HG03060 (cell line): Measurements from ENCODE around the gene INTS14.

Experiments
- ATAC-seq: cut with Tn5 transposase; IDR thresholded peaks from one replicate; pipeline ENCODE4 v1.9.1; 2021; ENCODE audit warnings: low read depth, moderate number of reproducible peaks; ENCODE audit not compliant: unreplicated experiment

INTS14 gene

DNA sequence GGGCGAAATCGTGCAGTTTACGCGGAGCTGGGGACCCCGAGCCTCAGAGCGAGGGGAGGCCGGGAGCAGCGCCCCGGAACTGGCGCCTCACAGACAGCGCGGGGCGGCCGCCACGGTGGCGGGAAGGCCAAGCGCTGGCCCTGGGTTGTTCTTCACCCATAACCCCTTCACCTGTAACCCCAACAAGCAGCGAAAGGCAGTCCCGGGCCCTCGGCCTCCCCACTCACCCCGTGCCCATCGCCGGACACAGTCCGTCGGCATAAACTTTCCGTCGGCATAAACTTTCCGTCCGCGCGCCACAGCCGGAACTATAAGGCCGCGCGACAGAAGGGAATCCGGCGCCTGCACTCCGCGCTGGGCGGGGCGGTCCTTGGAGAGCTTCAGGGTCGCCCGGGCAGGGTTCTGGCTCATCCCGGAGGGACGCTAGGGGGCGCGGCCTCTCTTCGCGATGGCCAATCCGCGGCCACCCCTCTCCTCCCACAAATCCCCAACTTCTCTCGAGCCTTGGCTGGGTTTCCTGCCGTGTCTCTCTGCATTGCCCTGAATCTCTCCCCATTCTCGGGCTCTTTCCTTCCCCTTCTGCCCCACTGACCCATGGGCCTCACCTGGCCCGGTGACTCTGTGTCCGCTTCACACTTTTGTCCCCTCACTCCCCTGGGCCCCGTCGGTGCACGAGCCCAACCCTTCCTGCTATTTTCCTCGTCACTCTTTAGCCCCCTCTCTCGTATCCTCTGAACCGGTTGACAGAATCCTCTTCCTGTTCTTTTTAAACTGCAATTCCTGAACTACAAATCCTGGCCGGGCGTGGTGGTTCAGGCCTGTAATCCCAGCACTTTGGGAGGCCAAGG lies at the start of gene INTS14:
Gene INTS14 (minus strand): TSS at position 261 of the 848 bp plus-strand sequence. CDS start 3,751 bp downstream, outside the sequence.
- peak; percentile 75 for ATAC-seq

DNA sequence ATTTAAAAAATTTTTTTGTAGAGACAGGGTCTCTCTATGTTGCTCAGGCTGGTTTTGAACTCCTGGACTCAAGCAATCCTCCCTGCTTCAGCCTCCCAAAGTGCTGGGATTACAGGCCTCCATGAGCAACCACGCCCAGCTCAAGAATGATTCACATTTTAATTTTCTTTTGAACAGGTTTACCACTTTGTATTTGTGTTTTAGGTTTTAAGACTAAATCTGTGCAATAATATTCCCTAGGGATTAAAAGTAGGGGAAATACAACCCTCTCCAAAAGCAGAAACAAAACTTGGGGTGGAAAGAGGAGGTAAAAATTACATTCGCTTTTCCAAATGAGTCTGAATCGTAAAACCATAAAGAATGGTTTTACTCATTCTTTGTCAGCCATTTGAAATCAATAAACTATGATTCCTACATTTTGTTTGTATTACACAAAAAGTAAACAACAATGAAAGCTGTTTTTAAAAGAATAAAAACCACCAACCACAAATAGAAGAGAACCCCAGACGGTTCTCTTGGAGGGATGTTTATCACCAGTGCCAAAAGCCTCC lies 48.6 kb upstream of the INTS14 start:
- ATAC-seq = no peak

DNA sequence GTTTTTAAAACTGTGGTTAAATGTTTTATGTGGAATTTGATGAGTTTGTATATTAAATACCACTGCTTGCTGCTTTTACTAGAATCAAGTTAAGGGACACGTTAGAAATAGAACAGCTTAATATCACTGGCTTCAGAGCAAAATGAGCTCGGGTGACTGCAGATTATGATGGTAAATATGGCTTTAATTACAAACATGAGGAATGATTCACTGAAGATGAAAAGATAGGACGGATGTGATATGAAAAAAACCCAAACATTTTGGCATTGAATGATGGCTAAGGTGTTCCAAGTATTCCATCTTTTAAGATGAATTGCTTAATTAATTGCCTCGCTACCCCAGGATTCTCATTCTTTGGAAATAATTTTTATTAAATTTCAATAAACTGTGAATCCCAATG lies 44.5 kb upstream of the INTS14 start:
- no peak for ATAC-seq

DNA sequence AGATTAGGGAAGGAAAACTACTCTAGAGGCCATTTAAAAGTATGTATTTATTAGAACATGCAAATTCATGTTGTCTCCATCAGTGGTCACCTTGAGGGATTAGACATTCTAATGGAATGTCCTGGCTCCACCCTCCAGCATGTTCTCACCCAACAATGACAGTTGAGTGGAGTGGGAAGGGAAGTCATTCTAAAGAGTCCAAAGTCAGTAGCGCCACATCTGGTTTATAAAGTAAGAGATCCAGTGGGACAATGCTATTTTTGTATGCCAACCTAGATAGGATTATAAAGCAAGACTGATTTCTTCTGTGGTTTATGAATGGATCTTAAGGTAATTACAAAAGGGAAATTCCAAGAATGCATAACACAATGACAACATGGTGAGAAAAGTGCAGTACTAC lies 44.1 kb upstream of the INTS14 start:
- ATAC-seq = no peak

DNA sequence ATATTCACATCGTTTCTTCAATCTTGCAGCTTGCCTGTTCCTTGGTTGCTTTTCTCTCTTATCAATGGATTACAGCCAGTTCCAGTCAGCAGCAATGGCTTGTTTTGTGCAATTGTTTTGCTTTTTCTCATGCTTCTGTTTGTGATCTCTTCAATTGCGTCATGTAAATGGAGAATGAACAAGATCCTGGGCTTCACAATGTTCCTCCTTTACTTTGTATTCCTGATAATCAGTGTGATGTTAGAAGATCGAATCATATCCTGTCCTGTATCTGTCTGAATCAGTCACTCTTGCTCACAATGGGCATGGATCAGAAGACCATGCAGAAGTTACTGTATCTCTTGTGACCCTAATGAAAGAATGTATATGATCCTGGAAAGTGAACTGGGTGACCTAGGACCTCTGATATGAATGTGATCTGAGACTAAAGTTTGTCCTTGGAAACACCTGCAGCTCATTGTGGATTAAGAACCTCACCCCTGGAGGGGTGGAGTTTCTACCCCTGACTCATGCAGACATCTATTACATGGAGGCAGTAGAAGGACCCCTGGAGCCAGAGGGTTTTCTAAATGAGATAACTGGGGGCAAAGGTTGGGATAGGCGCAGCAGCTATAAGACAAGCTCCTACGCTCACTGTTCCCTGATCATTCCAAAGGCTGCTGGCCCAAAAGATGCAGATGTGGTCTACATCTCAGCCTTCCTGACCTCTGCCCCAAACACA lies 43.0 kb upstream of the INTS14 start:
- ATAC-seq = no peak

DNA sequence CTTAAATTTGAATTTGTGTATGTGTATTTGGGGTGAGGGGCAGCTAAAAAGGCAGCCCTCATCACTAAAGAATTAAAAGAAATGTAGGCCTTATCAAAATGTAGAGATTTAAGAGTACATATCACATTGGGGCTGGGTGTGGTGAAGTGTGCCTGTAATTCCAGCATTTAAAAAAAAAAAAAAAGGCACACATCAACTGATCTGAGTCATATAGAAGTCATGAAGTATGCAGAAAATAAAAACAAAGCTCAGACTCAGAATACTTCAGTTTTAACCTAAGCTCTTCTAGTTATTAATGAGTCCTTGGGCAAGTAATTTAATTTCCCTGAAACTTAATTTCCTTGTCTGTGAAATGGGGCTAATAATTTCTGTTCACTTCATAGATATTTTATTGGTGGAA lies 42.4 kb upstream of the INTS14 start:
- ATAC-seq = no peak

DNA sequence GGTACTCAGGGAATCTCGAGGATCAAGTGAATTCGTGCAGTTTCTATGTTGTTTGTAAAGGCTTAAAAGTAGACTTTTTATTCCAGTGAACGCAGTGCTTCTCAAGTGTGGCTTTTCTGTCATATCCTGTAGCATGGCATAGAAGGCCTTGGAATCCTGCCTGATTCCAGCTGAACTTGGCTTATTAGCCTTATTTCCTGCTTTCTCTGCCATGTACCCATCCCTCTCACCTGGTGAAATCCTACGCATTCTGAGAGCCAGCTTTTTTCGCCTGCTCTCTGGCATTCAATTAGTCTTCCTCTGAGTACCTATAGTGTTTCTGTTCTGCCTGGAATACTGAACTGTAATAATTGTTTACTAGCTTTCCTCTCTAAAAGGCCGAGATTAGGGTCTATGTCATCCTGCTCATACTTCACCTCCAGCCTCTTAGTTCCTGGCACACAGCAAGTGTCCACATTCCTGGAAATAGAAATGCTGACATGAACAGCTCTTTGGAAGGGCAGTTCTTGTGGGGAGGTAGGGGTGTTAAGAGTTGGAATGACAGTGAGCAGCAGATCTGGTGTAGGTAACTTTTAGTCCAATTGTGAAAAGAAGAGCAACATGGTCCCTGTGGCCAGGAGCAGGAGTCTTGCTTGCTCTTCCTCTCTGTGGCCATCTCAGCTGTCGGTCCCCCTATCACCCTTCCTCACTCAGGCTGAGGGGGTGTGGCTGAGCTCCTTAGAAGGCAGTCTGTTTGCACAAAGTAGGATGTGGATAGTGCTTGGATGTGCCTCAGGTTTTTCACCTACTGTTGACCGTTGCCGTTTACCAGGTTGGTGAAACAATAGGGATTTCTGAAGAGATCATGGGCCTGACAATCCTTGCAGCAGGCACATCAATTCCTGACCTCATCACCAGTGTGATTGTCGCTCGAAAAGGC lies 41.2 kb upstream of the INTS14 start:
- ATAC-seq = no peak

DNA sequence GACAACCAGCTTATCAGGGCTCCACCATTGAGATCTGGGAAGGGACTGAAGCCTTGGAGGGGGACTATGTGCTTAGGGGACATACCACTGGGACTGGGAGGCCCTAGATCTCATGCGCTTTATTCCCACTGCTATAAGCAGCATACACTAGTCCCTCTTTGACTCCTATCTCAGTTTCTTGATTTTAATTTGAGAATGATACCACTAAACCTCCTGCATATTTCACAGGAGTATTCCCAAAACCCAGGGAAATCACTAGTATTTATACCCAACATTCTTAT lies 40.1 kb upstream of the INTS14 start:
- no peak for ATAC-seq

DNA sequence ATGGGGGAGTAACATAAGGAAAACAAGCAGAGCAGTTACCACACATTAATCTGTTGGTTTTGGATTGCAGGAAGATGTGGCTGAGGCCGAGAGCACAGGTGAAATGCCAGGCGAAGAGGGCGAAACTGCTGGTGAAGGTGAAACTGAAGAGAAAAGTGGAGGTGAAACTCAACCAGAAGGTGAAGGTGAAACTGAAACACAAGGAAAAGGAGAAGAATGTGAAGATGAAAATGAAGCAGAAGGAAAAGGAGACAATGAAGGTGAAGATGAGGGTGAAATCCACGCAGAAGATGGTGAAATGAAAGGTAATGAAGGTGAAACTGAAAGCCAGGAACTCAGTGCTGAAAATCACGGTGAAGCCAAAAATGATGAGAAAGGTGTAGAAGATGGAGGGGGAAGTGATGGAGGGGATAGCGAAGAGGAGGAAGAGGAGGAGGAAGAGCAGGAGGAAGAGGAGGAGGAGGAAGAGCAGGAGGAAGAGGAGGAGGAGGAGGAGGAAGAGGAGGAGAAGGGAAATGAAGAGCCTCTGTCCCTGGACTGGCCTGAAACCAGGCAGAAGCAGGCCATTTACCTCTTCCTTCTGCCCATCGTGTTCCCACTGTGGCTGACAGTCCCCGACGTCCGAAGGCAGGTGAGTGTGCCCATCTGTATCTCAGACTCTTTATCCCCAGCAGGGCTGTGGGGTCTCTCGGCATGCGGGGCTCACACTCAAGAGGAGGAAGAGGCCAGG lies 39.5 kb upstream of the INTS14 start:
- ATAC-seq = no peak

DNA sequence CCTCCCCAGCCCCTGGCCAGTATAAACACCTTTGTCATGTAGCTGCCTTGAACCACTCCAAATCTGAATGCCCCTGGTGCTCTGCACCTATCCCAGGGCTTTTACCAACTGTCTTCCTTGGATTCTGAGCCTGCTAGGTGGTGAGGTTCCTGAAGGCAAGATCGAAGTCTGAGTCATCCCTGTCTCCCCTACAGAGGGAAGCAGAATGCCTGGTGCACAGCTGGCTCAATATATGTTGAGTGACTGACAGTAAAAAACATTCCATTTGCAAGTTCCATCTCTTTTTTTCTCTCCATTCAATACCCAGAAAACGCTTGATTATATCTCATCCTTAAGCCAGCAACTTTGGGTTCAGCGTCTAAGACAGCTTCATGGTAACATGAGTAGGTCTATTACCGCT lies 35.6 kb upstream of the INTS14 start:
- no peak for ATAC-seq

DNA sequence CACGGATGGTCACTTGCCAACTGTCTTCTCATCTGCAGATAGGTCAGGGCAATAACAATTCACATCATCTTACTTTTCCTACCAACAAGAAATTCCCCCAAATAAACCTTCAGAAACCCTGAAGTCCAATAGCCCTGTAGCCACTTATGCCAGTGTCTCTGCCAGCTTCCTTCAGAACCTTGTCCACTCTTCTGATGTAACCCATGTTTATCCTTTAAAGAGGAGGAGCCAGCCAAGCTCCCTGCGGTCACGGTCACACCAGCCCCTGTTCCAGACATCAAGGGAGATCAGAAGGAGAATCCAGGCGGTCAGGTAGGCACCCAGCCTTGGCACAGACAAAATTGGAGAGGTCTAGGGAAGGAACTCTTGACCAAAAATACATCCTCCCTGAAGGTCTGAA lies 34.5 kb upstream of the INTS14 start:
- ATAC-seq = no peak

DNA sequence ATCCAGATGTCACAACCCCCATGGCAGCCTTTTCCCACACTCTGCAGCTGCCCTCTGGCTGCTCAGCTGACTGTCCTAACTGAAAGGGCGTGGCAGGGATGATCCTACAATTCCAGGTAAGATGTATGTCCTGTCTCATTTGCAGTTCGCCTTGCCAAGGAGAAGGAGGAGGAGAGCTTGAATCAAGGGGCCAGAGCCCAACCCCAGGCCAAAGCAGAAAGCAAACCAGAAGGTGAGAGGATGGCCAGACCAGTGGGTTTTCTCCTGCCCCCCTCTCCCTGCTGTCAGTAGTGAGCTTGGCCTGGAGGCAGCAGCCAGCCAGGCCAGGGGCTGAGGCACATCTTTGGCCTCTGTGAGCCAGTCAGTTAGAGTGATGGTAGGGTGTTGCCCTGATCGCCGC lies 33.4 kb upstream of the INTS14 start:
- no peak for ATAC-seq

DNA sequence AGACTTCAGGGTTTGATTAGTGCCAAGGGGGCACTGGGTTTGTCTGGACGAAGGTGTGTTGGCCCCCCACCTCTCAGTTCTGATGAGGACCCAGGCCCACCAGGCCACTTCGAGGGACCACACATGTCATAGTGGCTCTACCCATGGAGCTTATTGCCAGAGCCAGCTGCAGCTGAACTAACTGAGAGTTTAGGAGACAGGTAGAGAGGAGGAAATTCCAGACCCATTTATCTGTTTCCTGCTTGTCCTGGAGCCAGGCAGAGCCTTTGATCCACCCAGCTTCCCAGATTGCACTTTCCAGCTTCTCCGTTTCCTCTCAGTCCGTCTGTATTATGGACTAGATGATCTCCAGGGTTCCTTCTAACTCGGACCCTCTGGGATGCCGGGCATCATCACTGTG lies 31.7 kb upstream of the INTS14 start:
- no peak for ATAC-seq

DNA sequence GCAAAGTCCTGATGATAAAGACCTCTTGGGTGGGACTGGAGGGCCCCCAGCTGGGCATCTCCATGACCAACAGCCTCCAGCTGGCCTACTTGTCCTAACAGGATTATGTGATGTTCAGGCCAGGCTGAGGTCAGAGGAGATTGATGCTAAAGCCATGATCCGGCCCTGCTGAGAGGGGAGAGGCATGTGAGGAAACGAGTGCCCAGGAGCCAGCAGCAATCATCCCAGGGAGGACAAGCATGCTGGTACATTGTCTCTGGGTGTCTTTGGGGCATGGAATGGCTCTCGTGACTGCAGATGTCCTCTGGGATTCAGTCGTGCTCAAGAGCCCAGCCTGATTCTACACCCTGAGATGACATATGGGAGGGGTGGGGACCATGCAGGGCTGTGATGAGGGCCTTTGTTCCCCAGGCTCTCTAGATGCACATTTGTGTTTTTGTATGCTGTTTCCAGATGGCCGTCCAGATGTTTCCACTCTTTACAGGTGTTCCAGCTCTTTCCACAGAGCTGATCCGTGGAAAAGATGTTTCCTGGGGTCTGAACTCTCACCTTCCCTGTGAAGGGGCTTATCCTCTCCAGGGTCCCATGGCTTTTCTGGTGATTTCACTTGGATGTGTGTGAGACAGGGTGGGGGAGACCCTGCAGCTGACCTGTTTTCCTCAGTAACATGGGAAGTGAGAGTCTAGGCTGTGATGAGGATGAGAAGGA lies 31.0 kb upstream of the INTS14 start:
- no peak for ATAC-seq

DNA sequence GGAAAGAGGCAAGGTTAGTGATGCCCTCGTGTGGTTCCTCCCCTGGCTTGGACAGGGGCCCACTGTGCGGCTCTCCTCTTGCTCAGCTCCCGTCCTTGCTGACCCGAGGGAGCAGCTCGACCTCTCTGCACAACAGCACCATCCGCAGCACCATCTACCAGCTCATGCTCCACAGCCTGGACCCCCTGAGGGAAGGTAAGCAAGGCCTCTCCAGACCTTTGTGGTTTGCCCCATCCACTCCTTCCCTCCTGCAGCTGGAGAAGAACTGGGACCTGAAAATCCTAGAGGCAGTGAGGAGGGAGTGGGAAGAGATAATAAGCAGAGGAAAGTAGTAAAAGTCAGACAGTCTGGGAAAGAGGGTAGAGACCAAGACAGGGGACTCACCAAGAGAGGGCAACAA lies 28.6 kb upstream of the INTS14 start:
- no peak for ATAC-seq

DNA sequence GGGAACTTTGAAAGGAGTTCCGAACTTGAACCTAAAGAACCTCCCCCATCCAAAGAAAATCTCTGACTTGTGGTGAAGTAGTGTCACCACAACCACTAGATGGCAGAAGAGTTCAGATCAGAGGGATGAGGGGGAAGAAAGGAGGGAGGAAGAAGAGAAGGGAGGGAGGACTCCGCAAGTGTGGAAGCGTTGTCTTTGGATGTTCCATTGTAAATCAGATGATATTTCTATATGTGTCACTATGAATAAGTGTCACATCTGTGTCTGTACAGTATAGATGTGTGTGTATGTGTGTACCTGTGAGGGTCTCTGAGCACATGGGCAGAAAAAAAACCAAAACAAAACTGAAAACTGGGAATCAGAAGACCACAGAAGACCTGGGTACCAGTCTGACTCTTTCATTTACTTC lies 27.8 kb upstream of the INTS14 start:
- no peak for ATAC-seq

DNA sequence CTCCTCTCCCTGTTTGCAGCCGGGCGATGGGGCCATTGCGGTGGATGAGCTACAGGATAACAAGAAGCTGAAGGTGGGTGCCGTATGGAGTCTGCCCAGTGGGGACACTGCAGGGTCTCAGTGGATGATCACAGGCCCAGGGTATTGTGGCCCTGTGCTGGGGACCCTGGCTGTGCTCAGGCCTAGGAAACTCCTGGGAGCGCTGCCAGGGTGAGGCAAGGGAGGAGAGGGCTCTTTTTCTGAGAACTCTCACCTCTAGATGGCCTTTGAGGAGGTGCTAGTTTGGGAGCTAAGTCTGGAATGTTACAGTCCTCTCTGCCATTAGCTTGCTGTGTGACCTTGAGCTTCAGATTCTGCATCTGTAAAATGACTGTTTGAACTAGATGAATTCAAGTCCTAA lies 27.2 kb upstream of the INTS14 start:
- no peak for ATAC-seq

DNA sequence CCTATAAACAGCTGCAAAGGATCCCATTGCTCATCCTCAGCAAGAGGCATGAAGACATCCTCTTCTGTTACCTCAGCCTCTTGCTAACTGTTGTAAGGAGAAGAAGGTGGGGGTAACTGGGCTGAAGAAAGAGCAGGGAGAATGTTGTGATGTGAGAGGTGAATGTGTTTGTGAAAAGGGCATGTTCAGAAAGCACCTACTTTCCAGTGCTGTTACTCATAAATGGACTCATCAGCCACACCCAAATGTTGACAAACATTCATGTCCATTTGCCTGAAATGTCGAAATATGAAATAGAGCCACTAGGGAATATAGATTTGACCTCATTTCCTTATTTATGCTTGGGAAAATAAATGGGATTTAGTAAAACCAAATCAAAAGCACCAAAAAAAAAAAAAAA lies 23.4 kb upstream of the INTS14 start:
- ATAC-seq = no peak

DNA sequence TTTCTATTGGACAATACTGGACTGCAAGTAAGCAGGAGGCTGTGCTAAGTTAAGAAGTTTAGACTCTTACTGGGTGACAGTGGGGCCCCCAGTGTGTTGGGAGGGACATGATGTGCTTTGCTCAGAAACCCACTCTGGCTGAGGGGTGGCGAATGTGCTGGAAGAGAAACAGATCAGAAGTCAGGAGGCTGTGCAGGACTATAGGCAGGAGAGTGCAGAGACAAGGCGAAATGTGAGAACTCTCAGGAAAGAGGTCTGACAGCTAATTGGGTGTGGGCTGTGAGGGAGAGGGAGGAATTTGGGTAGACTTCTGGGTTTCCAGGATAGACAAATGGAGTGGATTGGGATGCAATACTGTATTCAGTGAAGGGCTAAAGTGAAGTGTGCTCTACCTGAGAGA lies 22.8 kb upstream of the INTS14 start:
- ATAC-seq = no peak
